ENCODE measurements around the gene LRCH1.
"Not testable (repeated sequence)": the region's sequence is repeated elsewhere in the genome, so short reads cannot be mapped to it uniquely, and the experiment has no call there.

LRCH1 gene

DNA sequence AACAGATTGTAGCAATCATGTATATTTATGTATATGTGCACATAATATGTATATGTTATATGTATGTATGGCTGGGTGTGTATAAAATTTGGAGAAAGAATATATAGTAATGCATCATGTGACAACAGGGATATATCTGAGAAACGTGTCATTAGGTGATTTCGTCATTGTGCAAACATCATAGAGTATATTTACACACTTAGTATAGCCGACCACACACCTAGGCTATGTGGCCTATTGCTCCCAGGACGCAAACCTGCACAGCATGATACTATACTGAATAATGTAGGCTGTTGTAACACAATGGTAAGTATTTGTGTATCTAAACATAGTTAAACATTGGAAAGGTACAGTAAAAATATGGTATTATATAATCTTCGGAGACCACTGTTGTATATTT lies 200.2 kb downstream of the LRCH1 start:
- DNase-seq (ENCODE audit: low read depth), result no peak

DNA sequence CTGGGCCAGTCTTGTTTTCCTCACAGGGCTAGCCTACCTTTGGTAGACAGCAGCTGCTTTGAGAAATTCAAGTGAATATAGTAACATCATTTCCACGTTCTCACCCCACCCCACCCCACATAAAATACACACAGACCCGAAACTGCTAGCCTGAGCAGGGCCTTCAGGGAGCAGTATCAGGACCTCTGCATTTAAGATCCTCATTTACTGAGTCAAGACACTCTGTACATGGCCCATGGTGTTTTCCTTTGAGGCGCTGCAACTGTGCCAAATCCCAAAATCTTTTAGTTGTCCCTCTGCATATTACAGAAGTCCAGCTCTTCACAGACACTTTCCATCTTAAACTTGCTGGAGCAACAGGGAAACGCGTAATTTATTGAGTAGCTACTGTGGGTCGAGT lies 200.9 kb downstream of the LRCH1 start:
- DNase-seq (ENCODE audit: low read depth), result no peak

DNA sequence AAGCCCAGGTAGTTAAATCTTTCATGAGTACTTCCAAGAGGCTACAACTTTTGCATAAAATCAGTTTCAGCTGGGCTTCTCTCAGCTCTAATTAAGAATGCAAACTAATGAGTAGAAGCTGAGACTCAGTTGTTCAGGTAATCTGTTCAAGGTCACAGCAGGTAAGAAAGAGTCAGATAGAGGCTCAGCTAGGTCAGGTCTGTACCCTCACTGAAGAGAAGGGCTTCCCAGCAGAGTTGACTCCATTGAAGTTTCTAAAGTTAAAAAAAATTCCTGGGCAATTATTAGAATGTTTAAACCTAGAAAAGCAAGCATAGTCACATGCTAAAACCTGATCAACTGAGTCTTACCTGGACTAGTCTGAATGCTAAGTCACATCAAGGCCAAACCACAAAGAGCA lies 201.8 kb downstream of the LRCH1 start:
- no peak for DNase-seq (ENCODE audit: low read depth)

DNA sequence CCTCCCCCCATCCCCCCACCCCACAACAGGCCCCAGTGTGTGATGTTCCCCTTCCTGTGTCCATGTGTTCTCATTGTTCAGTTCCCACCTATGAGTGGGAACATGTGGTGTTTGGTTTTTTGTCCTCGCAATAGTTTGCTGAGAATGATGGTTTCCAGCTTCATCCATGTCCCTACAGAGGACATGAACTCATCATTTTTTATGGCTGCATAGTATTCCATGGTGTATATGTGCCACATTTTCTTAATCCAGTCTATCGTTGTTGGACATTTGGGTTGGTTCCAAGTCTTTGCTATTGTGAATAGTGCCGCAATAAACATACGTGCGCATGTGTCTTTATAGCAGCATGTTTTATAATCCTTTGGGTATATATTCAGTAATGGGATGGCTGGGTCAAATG lies 202.5 kb downstream of the LRCH1 start:
- DNase-seq (ENCODE audit: low read depth), result not testable (repeated sequence)

DNA sequence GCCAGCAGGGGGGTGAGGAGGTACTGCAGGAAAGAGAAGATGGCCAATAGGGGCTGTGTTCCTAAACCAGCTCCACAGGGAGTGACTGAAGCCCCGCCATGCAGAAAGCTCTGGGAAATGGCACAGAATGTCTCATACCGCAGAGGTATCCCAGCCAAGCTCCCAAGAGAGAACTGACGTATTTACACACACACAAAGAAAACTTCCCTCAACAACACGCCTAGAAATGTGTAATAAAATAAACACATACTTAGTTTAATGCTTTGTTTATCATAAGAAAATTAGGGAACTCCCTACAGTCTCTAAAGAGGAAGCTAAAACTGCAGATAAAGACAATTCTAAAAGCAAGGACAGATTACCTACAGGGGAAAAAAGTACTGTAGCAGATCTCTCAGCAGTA lies 204.0 kb downstream of the LRCH1 start:
- no peak for DNase-seq (ENCODE audit: low read depth)

DNA sequence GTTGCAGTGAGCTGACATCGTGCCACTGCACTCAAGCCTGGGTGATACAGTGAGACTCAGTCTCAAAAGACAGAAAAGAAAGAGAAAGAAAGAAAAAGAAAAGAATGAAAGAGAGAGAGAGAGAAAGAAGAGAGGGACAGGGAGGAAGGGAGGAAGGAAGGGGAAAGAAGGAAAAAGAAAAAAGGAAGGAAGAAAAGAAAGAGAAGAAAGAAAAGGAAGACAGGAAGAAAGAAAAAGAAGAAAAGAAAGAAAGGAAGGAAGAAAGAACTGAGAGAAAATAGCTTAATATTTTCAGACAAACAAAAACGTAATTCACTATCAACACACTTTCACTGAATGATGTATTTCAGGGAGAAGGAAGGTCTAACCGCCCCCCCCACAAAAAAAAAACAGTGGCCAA lies 204.7 kb downstream of the LRCH1 start:
- no peak for DNase-seq (ENCODE audit: low read depth)

DNA sequence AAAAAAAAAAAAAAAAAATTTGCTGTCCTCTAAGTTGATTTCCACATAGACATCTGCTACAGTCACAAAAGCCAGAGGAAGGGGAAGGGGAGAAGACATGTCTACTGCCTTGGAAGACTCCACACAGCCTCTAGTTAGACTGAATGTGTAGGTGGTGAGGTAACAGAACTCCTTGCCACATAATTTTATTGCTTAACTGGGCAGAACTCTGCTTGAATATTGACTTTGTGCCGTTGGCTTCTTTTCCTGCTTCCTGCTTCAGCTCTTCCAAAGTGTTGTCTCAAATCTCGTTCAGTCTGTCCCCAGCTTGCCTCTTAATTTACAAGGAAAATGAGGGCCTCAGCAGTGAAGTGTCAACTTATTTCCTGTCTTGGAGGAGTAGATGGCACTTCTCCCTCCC lies 206.9 kb downstream of the LRCH1 start:
- no peak for DNase-seq (ENCODE audit: low read depth)

DNA sequence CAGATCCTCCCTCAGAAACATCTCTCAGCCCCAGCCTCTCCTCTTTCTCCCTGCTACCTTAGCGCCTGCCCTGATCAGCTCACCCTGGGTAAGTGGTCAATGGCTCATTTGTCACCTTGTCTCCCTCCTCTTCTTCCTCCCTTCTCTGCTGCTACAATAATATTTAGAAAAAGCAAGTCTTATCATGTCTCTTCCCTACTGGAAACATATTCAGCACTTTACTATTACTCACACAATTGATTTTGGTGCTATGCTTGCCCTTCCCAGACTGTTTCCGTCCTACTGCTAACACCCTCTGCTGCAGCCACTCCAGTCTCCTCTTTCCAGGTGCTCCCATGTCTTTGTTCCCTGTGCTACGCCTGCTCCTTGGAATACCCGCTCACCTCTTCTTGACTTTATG lies 208.2 kb downstream of the LRCH1 start:
- no peak for DNase-seq (ENCODE audit: low read depth)

DNA sequence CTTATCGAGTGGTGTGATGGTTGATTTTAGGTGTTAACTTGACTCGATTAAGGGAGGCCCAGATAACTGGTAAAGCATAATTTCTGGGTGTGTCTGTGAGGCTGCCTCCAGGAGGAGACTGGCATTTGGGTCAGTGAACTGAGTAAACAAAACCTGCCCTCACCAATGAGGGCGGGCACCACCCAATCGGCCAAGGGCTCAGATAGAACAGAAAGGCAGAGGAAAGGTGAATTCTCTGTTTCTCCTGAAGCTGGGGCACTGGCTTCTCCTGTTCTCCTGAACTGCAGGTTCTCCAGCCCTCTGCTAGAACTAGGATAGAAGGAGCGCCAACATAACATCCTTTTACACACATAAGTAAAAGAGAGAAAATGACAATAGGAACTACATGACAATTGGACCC lies 208.9 kb downstream of the LRCH1 start:
- no peak for DNase-seq (ENCODE audit: low read depth)

DNA sequence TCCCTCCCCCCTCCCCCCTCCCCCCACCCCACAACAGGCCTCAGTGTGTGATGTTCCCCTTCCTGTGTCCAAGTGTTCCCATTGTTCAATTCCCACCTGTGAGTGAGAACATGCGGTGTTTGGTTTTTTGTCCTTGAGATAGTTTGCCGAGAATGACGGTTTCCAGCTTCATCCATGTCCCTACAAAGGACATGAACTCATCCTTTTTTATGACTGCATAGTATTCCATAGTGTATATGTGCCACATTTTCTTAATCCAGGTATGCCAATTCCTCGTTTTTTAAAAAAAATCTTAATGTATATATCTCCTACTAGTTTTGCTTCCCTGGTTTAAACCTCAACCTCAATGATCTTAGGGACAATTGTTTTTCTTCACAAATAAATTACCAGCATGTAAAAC lies 217.0 kb downstream of the LRCH1 start:
- not testable (repeated sequence) for DNase-seq (ENCODE audit: low read depth)

DNA sequence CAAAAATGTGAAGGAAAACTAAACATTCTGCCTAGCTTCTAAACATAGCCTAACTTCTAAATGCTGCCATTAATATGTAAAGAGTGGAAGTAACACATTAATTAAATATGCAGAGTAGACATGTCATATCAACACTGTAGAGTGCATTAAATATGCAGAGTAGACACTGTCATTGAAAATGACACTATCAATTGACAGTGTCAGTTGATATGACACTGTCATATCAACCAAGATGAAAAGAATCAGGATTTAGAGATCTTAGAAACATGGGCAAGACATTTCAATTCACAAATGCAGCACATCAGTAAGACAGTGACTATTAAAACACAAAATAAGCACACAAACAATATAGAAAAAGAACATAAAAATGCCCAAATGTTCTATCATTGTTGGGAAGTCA lies 218.7 kb downstream of the LRCH1 start:
- no peak for DNase-seq (ENCODE audit: low read depth)

DNA sequence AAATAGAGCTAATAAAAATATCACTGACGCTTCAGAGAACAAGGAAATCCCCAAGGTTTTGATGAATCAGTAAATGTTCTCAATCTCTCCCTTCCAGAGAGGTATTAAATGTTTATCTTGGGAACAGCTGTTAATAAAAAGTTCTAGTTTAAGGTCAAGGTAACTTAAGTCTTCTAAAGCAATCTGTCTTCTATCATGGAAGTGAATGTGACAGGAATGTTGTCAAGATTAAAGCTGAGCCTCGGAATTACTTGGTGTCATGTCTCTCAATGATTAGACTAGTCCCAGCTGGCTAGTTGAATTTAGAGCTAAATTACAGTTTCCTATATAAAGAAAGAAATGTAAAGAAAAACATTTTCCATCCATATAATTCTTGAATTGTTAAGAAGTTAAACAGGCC lies 220.6 kb downstream of the LRCH1 start:
- no peak for DNase-seq (ENCODE audit: low read depth)

DNA sequence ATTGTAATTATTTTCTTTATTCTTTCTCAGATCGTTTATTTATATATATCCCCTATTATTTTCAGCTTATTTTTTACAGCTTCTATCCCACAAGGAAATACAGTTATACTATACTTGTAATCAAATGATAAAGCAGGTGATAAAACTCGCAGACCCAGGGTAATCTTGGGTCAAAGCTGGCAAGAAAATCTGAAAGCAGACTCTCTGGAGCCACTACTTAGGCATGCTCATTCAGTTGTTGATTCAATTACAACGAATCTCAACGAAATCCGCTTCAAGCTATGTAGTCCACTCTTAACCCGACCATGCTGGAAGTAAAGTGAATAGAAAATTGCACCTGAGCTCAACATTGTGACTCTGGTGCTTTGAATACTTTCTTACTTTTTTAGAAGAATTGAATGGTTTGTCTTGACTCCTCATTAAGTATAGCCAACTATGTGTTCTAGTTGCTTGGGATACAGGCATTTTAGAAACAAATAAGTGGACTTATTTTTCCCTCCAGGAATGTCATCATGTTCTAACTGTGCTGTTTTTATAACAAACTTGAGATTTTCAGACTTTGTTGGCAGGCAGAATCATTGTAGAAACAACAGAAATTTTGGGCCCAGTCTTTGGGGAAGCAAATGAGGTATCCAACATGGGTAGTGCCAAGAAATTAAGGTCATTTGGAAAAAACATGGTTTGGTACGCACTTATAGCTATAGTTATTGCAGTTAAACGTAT lies 222.6 kb downstream of the LRCH1 start:
- no peak for DNase-seq (ENCODE audit: low read depth)

DNA sequence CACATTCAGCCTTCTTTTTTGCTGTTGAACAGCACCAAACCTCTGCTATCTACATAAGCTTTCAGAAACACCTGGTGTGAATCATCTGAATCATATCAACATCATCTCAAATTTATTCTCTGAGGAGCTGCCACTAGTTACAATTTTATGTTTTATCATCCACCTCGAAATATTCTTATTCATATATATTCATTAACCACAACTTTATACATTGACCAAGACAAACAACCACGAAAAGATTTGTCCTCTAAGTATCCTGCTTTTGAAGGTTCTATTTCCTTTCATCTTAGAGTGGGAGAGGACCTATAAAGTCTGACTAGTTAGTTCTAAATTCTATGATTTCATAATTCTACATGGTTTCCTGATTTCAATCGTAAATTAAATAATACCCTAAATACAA lies 225.1 kb downstream of the LRCH1 start:
- DNase-seq (ENCODE audit: low read depth), result no peak

DNA sequence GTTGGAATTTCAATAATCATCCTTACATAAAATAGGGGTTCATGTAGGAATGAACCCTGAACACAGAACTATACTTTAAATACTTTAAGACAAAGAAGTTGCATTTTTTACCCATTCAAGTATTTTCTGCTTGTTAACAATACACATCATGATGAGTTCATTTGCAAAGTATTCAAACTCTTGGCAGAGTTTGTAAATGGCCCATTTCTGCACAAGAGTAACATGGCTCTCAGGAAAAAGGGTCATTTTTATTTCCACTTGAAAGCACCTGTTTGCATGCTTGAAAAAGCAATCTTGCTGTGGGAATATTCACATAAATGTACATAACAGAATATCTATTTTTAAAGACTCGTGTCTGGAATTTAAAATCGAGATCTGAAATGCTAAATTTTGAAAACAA lies 225.9 kb downstream of the LRCH1 start:
- no peak for DNase-seq (ENCODE audit: low read depth)

DNA sequence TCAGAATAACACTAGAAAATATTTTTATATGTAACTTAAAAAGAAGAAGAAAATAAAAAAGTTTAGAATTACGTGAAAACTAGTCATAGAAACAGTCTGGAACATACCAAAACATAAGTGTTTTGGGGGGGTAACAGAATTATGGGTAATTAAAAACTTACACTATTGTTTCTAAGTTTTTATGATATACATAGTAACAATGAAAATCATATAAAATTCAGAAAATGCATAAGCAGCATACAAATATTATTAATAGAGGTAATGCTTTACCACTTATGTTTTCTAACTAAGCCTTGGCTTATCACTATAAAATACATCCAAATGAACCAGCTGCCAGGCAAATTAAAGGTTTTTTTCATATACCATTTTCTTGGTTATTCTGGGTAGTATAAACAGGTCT lies 229.1 kb downstream of the LRCH1 start:
- DNase-seq (ENCODE audit: low read depth), result no peak

DNA sequence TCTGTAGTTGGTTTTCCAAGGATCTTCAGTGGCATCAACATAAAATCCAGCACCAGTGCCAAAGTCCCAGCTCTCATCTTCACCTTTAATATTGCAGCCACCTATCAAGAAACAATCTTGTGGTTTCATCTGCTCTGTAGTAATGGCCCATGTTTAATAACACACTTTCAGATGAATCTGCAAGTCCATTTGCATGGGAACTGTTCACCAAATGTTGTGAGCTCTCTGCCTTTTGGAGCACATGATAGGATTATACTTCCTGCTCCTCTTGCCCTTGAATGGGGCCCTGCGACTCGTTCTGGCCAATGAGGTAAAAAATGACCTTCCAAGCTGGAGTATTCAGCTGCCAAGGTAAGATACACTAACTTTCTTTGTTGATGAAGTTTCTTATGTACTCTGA lies 229.7 kb downstream of the LRCH1 start:
- no peak for DNase-seq (ENCODE audit: low read depth)

DNA sequence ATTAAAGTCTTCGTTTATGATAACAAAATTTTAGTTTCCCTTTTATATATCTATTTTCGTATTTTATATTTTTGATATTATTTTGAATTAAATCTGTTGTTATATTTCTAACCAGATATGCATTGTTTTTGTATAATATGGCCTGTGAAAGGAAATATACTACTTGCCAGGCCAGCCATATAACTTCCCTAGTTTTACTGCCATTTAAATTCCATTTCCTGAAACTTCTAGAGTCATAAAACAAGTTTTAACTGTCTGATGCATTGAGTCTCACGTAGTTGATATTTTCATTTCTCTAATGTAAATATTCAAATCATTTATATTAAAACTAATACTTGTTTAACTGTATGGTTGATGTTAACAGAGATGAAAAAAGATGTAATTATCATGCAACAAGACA lies 230.5 kb downstream of the LRCH1 start:
- DNase-seq (ENCODE audit: low read depth), result no peak

DNA sequence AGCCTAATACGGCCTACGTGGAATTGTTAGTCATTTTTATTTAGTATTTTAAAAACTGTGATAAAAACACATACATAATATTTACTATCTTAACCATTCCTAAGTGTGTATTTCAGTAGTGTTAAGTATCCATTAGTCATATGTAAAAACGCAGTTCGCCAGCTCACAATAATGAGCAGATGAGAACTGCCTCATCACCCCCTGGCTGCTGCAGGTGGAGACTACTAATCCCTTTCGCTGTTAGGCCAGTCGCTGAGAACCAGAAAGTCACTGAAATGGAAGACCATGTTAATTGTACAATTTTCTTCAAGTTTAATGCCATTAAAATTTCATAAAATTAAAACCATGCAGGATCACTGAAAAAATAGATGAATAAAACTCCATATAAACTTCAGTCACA lies 242.4 kb downstream of the LRCH1 start:
- no peak for DNase-seq (ENCODE audit: low read depth)

DNA sequence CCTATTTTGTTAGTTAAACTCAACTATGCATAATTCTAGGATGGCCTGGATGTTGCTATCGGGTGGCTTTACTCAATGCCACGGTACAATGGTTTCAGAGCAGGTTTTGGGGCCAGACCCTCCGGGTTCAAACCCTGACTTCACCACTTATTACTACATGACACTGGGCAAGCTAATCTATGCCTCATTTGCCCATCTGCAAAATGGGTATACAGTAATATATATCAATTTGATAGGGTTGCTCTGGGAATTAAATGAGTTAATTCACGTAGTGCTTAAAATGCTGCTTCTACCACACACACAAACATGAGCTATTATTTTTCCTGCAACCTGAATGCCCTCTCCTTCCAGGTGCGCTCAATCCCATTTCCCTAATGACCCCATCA lies 243.2 kb downstream of the LRCH1 start:
- no peak for DNase-seq (ENCODE audit: low read depth)

DNA sequence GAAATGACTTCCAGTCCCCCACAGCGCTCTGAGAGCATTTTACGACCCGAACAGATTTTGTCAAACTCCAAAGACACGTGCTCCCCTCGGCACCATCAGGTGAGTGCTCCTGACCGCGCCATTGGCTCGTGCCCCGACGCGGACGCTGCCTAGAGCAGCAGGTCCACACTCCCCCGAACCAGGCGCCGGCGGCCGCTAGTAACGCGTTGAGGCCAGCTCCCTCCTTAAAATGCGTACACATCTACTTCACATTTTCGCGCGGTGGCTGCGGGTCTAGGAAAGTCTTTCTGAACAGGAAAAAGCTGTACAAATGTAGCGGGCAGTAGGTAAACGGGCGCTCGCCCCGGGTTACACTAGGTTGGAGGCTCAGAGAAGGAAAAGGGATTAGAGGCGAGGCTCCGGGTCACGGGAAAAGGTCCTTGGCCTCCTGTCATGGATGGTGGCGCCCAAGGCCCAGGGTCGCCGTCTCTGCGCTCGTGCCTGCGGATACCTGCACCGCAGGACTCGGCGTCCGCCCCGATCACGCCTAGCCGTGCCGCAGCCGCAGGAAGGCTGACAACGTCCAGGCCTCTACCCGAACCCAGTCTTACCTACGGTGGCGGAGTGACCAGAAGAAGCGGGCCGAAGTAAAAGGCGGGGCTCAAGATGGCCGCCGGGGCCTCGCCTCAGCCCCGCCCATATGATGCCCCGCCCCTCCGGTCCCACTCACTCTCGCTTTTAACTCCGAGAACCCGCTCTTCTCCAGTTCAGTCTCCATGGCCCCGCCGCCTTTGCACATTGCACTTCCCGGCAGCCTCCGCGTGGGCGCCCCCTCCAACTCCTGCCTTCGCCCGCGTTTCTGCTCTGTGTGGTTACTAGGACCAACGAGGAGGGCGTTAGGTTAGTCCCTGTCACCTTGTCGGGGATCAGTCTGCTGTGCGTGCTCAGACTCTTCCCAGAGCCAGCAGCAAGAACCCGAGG lies 243.8 kb downstream of the LRCH1 start, which contains the start of gene ESD:
TSS of gene ESD (minus strand) at position 647 of the 960 bp plus-strand sequence. CDS start 5,748 bp downstream, outside the sequence.
- peak; percentile 81 for DNase-seq (ENCODE audit: low read depth)

DNA sequence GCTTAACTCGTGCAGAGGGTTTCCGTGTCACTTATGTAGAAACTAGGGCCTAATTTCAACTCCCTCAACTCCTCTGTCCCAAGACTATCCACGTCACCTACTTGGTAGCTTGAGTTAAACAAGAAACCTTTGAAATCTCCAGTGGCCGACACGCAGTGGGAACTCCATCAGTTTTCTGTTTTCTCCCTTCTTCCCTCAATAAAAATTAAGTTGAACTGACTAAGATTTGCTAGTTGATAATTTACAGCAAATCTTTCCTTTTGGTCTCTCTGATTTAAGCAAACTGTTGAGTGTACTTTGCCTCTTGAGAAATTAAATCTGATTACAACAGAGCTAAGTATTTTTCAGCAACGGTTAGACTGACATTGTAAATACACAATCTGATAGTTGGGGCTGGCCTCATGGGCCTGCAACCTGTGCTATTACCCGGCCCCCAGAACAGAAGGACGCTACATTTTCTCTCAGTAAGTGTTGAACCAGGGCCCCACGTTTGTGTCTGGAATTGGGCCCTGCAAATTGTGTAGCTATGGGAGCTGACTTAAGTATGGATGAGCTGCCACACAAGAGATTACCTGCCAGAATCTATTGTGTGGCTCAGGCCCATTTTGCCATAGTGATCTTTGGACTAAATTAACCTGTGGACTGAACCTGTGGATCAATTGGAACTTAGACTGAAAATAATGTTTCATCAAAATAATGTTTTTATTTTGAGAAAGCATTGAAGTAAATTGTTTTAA lies 244.7 kb downstream of the LRCH1 start:
- DNase-seq (ENCODE audit: low read depth), result no peak

DNA sequence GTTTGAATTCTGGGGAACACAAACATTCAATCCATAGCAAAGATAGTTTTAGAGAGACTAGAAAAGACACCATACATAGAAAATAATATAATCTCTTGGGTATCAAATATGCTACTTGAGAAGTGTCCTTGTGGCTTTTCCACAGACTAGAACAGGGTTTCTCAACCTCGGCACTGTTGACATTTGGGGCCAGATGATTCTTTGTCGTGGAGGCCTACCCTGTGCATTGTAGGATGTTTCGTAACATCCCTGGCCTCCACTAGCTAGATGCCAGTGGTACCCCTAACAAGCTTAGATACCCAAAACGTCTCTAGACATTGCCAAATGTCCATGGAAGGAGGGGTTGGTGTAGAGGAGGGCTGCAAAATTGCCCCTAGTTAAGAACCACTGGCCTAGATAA lies 246.2 kb downstream of the LRCH1 start:
- no peak for DNase-seq (ENCODE audit: low read depth)
